Medulla oblongata (tissue), 1 donor: ENCODE data around the gene ETNPPL.
"Not testable (repeated sequence)": the region's sequence is repeated elsewhere in the genome, so short reads cannot be mapped to it uniquely, and the experiment has no call there.

Experiments used
- DNase-seq: peaks from one replicate; pipeline ENCODE4 v3.0.0-alpha.2; 2015; ENCODE audit errors: extremely low spot score

ETNPPL gene

DNA sequence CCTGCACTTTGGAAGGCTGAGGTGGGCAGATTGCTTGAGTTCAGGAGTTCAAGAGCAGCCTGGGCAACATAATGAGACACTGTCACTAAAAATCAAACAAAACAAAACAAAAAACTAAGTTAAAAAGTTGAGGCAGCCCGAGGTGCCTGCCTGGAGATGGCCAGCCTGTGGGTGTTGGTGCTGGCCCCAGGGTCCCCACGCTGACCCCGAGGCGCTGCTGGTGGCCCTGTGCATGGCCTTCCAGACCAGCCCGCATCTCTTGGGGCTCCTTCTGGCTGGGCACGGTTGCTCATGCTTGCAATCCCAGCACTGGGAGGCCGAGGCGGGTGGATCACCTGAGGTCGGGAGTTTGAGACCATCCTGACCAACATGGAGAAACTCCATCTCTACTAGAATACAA lies 4.4 kb downstream of the ETNPPL start:
- no peak for DNase-seq

DNA sequence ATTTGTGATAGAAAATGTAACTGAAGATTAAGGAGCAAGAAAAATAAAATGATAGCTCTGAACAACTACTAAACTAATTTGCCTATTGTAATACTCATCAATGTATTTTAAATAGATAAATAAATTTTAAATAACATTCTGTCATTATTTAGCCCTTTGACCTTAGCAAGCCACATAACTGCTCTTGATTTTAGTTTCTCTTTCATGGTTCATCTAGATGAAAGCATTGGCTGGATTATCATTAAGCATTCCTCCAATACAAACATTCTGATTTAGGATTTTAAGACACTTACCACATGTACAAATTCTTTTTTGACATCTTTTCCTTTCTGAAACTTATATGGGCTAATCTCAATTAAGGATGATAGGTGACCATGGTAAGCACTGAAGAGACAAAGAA lies 8.5 kb downstream of the ETNPPL start:
- DNase-seq = no peak

DNA sequence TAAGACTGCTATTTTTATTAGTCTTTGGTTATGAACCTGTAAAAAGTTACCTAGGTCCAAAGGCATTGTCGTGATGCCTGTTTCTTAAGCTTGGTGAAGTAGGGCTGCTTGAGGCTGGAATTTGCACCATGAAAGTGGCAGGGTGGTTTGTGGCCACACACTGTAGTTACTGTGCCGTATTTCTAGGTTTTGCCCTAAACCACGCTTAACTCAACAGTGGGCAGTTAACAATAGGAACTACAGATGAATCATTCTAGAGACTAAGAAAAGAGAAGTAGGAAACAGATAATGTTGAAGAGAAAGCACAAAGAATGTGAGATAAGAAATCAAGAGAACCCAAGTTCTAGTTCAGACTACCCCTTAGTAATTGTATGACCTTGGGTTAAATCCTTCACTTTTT lies 11.5 kb downstream of the ETNPPL start:
- DNase-seq = no peak

DNA sequence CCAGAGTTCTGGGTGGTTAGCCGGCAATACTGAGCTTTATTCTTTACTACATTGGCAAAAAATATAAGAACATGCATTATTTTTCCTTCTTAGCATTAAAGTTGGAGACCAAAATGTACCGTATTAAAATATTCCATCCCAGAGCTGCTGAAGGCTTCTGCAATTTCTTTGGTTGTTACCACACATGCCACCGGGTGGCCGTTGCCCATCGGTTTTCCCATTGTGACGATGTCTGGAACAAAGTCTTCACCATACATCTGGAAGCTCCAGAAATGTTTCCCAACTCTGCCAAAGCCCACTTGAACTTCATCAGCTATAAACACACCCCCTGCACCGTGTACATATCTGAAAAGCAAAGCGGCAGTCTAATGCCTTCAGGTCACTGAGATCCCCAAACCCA lies 13.7 kb downstream of the ETNPPL start:
- no peak for DNase-seq

DNA sequence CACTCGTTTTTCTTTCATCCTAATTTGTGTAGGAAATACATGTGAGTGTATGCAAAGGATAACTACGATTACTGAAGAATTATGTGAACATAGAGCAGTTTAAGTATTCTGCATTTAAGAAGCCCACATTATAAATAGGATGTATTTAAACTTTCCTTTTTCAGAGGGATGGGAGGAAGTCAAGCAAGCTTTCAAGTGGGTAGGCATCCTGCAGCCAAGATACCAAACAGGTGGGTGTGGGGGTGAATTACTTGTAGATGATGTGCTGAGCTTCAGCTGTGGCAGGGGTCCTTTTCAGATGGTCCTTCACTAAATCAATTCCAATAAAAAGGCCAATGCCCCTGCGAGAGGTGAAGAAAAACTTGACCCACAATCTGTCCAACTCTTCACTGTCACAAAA lies 16.3 kb downstream of the ETNPPL start:
- no peak for DNase-seq

DNA sequence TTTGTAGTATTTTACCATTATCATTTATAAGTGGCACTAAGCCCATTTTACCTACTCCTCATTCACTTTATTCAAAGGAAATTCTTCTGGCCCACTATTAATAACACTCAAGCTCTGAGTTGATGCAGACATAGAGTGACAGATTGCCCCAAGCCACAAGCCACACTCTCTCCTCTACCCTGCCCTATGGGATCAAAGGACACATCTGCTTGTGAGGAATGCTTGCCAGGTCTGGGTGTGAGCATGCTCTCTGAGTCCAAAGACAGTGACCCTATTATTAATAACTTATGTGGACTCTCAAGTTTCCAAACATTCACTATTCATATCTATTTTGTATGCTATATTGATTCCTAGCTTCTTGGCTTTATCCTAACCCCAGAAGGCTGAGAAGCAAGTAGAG lies 18.5 kb downstream of the ETNPPL start:
- DNase-seq = no peak

DNA sequence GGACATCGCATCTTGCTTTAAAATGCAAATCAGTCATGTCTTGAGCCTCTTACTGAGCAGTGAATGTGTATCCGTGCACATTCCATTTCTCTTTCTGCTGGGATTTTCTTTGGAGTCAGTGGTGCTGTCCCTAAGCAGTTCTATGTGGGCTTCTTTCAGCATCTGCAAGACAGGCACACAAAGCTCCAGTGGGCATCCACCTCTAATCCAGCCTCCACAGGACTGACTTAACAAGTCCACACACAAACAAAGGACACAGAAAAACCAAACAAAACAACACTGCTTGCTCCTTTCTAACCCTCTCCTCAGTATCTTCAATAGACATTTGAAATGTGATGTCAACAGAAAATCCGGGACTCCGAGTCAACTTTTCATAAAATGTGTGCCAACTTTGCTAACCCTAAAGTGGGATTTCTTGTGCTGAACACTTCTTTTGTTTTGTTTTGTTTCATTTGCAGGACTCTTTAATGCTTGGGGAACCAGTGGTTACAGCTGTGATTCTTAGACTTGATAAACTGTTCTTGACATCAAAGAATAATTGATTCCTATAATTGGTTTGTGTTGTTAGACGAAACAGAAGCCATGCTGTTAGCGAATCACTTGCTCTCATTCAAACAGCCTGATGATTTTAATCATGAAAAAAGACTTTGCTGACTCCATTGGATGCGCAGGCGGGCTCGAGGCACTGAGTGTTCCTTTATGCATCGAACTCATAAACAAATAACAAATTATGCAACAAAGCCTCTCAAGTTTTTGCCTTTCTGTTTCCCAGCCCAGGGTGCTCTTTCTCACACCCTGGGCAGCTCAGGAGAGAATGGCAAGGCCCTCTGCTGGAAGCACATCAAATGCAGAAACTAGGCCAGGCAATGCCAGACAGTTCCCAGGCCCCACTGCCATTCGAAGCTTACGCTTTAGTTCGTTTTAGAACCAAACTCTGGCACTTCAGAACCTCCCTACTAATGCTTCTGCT lies 20.1 kb downstream of the ETNPPL start:
- peak; percentile 70 for DNase-seq

DNA sequence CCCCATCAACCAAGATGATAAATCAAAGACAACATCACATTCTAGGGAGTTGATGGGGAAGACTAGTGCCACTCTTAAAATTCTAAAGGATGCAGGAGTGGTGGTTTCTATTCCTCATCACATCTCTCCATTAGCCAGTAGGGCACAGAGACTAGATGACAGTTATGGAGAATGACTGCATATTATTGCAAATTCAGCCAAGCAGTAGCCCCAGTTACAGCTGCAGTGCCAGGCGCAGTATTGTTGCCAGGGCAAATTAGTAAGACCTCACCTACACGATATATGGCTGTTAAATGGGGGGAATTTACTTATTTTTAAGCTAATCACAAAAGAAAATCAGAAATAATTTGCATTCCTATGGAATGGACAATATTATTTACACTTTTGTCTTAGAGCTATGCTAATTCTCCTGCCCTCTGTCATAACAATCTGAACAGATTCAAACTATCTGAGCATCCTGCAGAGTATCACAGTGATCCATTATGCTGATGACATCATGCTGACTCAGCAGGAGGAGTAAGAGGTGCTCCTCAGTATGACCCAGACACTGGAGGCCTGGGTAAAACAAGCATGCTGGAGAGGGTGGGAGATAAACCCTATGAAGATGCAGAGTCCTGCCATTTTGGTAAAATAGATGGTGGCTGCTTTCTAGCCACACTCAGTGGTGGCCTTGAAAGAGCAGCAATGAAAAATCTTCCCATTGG lies 24.7 kb downstream of the ETNPPL start:
- DNase-seq = no peak

DNA sequence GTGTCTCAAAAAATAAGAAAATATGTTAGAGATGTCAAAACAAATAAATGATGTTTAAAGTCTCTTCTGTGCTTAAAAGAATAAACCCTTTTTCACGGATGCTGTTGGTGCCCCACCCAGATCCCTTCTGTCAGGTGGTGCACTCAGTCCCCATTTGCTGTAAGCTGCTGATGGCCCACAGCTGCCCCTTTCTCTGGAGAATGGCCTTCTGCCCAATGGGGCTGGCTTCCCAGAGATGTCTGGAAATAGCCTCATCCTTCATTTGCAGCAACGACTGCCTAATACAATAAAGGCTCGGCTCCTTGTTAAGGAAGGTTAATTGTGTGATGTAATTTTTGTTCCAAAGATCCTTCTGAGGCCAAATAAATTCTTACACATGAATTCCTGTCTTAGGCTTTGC lies 31.8 kb downstream of the ETNPPL start:
- DNase-seq = peak; percentile 23

DNA sequence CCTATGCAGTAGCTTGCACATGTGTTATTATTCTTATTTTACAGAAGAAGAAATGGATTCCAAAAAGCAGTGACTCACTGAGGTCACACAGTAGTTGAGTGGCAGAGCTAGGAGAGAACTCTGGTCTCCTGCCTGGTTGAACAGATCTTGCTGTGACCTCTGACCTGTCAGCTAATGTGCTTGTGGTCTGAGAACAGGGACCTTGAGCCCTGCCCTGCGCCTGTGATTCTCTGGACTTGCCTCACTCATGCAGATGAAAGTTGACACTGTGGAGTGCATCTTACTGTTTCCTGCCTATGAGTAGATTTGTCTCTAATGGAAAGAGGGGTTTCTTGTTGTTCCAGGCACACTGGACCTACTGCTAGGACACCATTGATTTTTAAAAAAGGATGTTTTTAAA lies 32.3 kb downstream of the ETNPPL start:
- DNase-seq = no peak

DNA sequence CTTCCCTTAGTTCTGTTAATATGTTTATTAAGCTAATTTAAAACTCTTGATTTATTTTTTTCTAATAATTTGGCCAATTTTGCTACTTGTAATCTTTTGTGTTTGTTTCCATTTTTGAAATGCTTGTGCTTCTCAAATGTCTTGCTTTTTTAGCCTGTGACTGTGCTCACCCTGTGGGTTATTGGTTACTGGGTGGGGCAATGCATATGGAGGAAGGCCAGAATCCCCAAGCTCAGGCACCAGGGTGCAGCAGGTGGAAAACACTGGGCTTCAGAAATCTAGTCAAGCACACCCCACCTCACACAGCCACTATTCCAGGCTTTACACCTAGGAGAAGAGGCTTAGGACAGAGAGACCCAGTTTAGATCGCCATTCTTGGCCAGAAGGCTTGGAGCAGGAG lies 33.1 kb downstream of the ETNPPL start:
- DNase-seq = no peak

DNA sequence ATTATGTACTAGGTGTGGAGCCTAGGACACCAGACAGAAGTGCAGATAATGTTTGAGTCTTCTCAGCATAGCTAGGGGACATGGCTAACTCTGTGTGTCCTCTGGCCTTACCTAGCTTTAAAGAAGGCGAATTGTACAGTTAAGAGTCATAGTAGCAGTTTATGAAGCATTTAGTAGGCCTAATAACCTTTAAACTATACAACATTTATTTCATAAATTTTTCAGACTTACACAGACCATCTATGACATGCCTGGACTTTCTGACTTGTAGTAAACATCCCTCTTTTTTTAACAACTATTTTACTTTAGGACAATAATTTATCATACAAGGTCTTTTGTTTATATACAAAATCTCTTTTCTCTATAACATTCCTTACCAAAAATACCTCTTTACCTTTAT lies 37.4 kb downstream of the ETNPPL start:
- DNase-seq = no peak

DNA sequence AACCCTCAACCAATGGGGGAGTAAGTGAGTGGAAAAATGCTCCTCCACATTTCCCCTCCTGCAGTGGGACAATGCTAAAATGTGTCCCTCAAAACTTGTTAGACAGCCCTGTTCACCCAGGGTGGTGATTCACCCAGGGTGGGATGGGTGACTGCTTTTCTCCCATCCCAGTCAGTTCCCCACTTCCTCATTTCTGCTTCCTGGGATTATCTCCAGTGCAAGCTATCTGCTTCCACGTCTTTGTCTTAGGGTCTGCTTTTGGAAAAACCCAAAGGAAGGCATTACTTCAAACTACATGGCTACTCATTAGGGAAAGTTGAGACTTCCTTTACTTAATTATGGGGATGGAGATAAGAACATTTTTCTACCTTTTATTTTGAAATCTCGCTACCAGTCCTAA lies 45.5 kb downstream of the ETNPPL start:
- DNase-seq = no peak

DNA sequence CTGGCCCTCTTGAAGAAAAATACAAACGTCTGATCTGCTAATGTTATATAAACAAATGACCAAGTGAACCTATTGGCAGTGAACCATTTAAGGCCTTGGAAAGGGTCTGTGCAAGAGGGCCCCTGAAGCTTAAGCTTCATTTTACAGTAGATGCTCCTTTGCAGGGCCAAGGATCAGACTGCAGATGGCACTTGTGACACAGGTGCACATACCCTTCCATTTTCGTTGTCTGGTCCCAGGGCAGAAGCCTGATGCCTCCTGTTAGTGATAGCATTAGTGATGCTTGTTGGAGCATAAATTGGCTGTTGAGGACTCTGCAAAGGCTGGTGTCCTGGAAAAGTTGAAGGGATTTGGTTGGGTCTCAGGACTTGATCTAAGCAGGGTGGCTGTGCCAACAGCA lies 46.5 kb downstream of the ETNPPL start:
- no peak for DNase-seq

DNA sequence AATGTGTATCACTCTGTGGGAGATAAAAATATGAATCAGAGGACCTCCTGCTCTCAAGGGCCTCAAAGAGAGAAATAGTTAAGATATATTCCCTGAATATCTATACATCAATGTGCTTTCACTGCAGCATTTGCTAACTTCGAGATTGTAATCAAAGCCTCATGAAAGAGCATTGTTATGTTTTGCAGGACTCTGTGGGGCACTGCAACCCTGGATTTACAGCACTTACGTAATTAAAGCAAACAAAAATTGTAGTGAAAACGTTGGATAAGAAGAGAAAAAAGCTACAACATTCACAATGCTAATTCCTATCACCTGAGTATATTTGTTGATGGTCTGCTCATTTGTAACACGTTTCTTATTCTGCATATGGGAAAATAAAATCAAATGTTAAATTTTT lies 48.0 kb downstream of the ETNPPL start:
- no peak for DNase-seq

DNA sequence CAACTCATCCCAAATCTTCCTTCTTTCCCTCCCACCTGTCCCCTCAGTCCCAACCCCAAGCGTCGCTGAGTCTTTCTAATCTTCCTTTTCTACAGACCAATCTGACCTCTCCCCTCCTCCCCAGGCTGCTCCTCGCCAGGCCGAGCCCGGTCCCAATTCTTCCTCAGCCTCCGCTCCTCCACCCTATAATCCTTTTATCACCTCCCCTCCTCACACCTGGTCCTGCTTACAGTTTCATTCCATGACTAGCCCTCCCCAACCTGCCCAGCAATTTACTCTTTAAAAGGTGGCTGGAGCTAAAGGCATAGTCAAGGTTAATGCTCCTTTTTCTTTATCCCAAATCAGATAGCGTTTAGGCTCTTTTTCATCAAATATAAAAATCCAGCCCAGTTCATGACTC lies 52.3 kb downstream of the ETNPPL start:
- not testable (repeated sequence) for DNase-seq

DNA sequence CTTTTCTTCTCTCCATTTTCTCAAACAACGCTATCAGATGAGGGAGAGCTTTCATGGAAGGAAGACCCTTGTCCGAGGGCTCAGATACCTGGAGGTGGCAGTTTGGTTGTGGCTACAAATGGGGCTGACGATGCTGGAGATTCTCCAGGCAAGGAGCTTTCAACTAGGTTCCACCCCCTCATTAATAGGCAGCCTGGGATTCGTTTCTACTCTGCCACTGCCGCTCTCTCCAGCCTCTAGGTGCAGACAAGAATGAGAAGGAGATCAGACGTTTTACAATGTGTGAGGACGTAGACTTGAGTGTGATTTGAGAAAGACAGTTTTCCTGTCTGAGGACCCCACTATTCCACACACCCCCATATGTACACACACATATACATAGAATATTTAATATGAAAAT lies 53.1 kb downstream of the ETNPPL start:
- DNase-seq = no peak

DNA sequence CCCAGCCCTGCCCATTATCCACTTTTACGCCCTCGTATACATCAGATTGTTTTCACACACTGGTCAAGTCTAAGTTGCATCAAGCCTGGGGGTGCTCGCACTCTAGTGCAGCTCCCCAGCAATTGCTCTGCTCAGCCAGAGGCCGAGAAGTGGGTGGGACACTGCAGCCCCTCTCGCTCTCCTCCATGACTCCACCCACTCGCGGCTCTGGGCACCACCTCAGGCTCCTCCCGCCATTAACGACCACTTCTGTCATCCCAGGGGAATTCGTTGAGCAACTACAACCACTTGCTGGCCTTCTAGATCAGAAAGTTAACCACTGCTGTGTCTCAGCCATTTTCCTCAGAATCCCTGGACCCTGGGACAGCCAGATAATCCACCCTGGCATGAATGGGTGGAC lies 53.6 kb downstream of the ETNPPL start:
- no peak for DNase-seq

DNA sequence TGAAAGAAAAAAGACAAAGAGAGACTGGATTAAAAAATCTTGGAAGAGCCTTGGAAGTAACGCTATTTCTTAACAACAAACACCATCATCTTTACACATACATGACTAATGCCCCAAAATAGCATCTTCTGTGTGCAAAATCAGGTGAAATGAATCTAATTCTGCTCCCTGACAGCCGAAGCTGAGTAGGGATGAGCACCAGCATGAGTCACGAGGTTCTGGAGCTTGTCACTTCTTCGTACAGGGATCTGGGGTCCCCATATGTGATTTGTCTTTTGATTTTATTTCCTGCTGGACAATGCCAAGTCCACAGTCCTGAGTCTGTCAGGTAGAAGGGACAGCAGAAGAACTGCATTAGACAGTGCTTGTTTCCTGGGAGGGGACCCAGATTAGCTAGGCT lies 56.6 kb downstream of the ETNPPL start:
- no peak for DNase-seq

DNA sequence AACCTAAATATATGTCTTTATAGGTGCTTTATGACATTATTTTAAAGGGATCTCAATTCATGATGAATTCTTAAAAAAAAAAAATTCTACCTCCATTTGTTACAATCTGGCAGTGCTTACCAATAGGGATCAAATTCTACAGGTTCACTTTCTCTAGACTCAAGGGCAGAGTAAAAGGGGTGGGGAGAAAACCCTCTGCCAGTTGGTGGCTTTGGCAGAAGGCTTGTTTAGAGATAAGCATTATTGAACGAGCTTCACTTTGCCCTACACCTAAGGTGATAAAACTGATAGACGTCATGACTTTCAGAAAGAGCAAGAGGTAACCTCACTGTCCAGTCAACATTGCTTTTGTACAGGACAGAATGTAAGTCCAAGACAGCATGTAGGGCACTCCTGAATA lies 58.9 kb downstream of the ETNPPL start:
- no peak for DNase-seq

DNA sequence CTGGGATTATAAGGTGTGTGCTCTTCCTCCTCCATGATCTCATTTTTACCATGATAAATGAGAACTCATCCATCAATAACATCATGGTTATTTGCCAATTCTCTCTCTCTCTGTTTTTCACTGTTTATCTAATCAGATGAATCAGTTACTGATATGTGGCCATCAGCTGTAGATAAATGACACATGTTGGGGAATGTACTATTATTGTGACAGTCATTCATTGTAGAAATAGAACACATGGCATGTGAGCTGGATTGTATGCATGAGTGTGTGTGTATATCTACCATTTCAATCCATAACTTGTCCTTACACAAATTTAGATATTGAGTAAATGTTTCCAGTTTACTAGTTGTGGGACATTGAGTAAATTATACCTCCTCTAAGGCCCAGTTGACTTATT lies 59.5 kb downstream of the ETNPPL start:
- DNase-seq = no peak

DNA sequence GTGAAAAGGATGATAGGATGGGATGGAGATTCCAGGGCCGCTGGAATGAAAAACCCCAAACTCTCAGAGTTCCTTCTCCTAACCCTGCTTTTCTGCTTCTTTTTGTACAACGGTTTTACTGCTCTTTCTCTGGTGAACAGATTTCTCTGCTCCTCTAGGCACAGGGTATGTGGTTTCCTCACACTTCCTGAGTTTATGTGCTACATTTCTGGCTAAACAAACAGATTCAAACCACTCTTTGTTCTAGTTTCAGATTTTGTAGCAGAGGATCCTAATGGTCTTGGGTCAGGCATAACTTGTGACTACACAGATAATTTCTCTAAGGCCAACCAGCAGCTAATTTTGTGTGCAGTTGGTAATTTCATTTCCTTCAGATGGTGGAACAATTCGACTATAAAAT lies 59.9 kb downstream of the ETNPPL start:
- no peak for DNase-seq

DNA sequence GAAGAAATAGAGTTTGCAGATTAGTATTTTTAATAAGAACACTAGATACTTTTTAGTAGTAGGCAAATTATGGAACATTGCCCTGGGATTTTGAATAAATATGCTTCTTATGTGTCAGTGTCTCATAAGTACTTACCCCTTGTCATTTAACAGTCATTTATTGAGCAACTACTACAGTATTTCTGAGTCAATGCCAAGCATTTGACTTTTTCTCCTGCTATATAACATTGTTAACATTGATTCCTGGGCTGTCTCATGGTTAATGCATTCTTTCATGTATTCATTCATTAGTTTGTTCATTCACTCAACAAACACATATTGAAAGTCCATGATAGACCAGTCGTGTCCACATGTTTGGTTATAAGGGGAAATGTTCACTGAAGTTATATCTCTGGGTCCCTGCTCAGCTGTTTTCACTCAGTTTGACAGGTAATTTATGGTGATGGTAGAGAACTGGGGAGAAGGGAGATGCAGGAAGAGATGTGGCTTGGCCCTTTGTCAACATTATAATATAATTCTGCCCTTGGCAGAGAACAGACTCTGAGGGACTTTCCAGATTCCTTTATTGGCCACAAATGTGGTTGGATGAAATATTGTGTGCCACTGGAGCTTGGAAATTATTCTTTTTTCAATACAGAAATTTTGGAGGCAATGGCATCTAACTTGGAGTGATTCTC lies 62.6 kb downstream of the ETNPPL start:
- DNase-seq = no peak
